Measurements from ENCODE around the gene PIGO. TPM values are rescaled to one million over a fixed set of nuclear protein-coding genes. Genes with fewer than 3 reads are reported as not detected.

Gene PIGO
- total and polyA plus RNA-seq, 9 of the 15 experiments (the other 6 are each of a cell fraction or from before 2014, with no cell fraction given), result 5.4 to 13.7 (median 9.7) TPM

DNA sequence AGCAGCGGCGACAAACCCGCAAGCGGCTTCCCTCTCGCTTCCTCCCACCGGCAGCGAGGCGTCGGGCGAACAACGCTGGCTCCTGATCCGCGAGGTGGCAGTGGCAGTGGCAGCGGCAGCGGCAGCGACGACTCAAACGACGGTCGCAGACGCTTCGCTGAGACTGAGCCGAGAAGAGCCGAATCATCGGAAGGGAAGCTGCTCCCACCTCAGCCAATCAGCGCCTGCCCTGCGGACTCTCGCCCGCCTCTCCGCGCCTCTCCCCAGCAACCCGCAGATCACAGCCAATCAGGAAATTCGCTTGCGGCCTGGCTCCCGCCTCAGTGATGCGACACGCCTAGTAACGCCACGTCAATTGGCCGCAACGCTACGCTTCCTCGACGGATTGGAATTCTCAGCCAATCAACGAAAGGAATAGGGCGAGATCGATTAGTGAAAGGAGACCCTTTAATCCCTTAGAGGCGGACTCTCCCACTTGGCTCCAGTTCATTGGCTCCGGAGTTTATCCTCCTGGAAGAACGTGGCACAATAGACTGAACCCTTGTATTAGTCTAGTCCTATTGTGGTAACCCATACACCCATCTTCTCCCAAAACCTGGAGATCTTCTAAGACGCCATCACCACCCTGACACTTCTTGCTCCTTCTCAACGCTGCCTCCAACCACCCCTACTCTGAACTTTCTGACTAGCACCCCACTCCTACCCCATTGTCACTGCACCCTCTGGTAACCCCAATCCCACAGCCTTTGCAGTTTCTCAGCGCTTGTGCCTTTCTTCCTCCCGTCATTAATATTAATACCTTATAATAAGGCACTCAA, 23.7 kb downstream of the PIGO start, which contains the start of gene VCP (continued):
- TF ChIP-seq NEUROD1 (IDR thresholded peaks at IDR 0.05; ENCODE audit: borderline replicate concordance, low read depth, low read length, partially characterized antibody) (peak; percentile 92), ZC3H8 (IDR thresholded peaks at IDR 0.05) (no peak), CHAMP1 (IDR thresholded peaks at IDR 0.05) (no peak), ESRRB (CRISPR knock-in tag; IDR thresholded peaks at IDR 0.05; ENCODE audit: borderline replicate concordance) (no peak), FOXP1 (CRISPR knock-in tag; IDR thresholded peaks at IDR 0.05) (no peak), HMG20B (CRISPR knock-in tag; IDR thresholded peaks at IDR 0.05) (no peak), MBD2 (IDR thresholded peaks at IDR 0.05; ENCODE audit: borderline replicate concordance, low read depth) (peak; percentile 98), ZNF431 (CRISPR knock-in tag; IDR thresholded peaks at IDR 0.05) (no peak), GTF3C2 (IDR thresholded peaks at IDR 0.05; ENCODE audit: borderline replicate concordance, extremely low read depth, insufficient read length) (no peak), PBX2 (CRISPR knock-in tag; IDR thresholded peaks at IDR 0.05; ENCODE audit: low read depth) (0 out of 2 replicates have a peak, but pooled peaks have one; percentile 22), PBX2 (tag; conservative IDR thresholded peaks at IDR 0.05; ENCODE audit: low read depth) (peak; percentile 85), TAL1 (IDR thresholded peaks at IDR 0.05) (no peak), ZZZ3 (IDR thresholded peaks at IDR 0.05) (no peak), EHMT2 (IDR thresholded peaks at IDR 0.05) (no peak; the same call in 1 of the 2 replicates), CBX8 (IDR thresholded peaks at IDR 0.05; ENCODE audit: borderline replicate concordance, extremely low read depth, low read depth, low read length, poor library complexity, severe bottlenecking) (no peak), BHLHE40 (IDR thresholded peaks at IDR 0.05; ENCODE audit: low read length) (peak; percentile 62; the same call in 1 of the 2 replicates)

Measured in K562 (cell line).